GM21360 (cell line): ENCODE results near the gene GFRA1.

Experiments
- ATAC-seq: cut with Tn5 transposase; IDR thresholded peaks from one replicate; pipeline ENCODE4 v1.9.1; 2021; ENCODE audit warnings: mild to moderate bottlenecking, moderate library complexity; ENCODE audit not compliant: unreplicated experiment

GFRA1 gene

DNA sequence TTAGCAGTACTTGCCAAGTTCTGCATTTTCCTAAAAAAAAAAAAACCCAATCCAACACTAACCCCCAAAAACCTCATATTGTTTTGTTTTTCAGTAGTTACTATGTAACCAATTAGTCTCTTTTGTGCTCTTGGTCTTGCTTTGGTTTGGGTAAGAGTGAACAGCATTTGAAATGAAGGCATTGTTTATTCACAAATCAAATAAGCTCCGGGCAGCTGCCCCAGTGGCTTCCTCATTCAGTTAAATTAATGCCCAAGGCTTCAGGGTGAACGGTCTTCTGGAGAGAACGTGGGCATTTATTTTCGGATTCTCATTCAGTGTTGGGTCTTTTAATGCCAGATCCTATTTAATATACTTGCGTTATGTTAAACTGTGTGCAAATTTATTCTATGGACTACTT, 108.7 kb downstream of the GFRA1 start:
- no peak for ATAC-seq

- ATAC-seq, result no peak
Observed at GRCh38 chr10:116163333-116164131, 109.5 kb downstream of the GFRA1 start.

GRCh38 chr10:116162851-116163250, 110.2 kb downstream of the GFRA1 start:
- no peak for ATAC-seq

GRCh38 chr10:116160271-116160670, 112.7 kb downstream of the GFRA1 start:
- ATAC-seq, result no peak

DNA sequence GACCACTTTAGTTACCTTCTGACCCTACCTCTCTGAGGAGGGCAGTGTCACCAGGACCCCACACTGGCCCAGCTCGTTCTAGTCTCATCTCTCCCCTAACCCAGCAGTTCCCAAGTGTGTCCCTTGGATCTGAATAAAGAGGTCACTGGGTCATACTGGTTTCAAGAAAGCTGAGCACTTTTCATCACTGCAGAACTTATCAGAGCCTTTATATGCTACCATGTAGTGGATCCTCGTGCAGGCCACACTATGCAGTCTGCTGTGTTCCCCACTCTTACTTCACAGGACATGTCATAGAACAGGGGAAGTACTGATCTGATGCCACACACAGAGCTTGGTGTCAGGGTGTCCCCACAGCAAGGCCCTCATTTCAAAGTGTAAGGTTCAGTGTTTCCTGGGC, 113.8 kb downstream of the GFRA1 start:
- no peak for ATAC-seq

DNA sequence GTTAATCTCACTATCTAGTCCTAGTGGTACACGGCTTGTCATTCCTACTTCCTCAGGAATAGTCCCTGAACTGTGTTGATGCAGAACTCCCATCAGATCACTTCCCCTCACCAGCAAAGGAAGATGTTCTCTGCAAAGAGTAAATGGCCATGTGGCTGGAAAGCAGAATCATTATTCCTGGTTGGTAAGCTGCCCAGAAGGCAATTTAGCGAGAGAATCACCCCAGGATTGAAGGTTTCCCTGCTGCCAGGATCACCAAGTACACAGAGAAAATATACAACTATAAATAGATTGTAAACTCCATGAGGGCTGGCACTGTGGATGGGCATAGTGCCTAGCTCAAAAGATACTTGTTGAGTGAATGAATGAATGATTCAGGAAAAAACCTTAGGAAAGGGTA, 115.0 kb downstream of the GFRA1 start:
- ATAC-seq, result no peak

DNA sequence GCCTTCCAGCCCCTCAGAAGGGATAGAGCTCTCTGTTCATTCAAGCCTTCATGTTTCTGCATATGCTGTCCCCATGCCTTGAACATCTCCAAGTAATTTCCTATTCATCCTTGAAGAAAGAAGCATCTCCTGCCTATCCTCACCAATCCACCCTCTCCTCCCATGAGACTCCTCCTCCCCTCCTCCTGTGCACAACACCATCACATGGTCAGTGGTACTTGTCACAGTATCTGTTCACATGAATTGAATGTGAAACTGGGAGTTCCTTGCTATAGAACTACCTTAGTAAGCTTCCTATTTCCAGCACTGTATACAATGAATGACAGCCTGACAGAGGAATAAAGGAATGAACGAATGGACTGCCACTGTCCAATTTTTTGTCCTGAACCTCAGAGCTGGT, 115.5 kb downstream of the GFRA1 start:
- ATAC-seq, result no peak

DNA sequence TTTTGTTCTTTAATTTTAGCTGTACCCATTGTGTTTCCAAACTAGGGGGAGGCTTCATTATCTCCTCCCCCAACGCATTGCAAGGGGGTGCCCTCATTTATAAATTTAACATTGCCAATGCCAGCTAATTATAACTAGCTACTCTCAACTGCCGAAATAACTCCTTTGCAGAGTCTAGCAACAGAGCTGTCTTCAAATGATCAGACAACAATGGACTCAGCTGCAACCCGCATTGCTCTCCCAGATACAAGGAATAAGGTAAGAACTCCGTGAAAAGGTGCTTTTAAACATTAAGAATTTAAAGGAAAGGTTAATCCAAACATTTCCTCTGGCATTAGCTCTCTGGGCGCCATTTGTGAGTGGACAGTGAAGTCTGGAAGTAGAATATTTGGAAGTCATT, 116.2 kb downstream of the GFRA1 start:
- no peak for ATAC-seq

DNA sequence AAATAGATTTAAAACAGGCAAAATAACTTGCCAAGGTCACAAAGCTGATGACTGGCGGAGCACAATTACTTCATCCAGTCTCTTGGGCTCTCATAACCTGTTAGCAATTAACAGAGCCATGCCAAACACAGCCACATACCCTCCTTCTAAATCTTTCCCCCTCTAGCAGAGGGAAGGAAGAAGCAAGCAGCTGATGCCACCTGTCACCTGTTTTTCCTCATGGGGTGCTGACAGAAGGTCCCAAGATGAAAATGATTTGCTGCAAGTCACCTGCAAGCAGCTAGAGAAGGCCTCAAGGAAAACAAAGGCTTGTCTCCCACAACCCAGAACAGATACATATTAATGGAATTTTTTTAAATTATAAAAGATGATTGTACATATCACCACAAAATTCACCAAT, 117.8 kb downstream of the GFRA1 start:
- no peak for ATAC-seq

- ATAC-seq, result no peak
Observed at GRCh38 chr10:116154651-116155050, 118.4 kb downstream of the GFRA1 start.

- no peak for ATAC-seq
Observed at GRCh38 chr10:116151076-116151475, 121.9 kb downstream of the GFRA1 start.

DNA sequence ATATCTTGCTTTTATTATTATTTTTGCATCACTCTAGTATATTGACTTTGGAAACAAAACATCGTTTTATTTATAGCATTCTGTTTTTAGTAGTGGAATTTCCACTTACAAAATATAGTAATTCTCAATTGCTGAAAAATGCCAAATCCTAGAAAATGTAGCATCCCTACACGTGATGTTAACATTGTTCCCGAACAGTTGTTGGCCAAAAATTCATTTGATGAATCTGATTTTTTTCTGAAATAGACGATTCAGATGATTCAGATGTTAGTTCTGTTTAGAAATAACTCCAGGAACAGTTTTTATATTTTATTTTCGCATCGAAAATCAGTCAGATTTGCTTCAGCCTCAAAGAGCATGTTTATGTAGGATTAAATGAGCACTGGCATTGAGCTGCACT, 122.4 kb downstream of the GFRA1 start:
- ATAC-seq, result no peak

GRCh38 chr10:116147147-116147905, 125.7 kb downstream of the GFRA1 start:
- ATAC-seq, result no peak

- no peak for ATAC-seq
Observed at GRCh38 chr10:116146372-116147140, 126.5 kb downstream of the GFRA1 start.

- no peak for ATAC-seq
Observed at GRCh38 chr10:116143673-116144222, 129.3 kb downstream of the GFRA1 start.

GRCh38 chr10:116141855-116142254, 131.2 kb downstream of the GFRA1 start:
- no peak for ATAC-seq

- ATAC-seq, result no peak
Observed at GRCh38 chr10:116141246-116141645, 131.8 kb downstream of the GFRA1 start.

DNA sequence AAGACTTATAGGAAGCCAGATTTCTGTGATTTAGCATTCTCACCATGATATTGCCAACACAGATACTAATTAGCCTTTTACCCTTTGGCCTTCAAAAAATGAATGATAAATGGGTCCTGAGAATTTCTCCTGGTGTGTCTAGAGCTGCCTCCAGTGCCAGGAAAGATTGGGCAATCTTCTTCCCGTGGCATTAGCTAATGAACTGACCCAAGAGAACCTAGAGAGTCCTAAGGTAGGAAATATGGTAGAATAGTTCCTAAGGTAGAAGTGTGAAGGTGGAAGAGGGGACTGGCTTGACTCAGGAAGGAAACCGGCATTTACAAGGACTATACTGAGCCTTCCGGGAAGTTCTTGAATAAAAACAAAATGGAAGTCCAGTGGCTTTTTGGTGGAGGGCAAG, 133.1 kb downstream of the GFRA1 start:
- ATAC-seq, result no peak

DNA sequence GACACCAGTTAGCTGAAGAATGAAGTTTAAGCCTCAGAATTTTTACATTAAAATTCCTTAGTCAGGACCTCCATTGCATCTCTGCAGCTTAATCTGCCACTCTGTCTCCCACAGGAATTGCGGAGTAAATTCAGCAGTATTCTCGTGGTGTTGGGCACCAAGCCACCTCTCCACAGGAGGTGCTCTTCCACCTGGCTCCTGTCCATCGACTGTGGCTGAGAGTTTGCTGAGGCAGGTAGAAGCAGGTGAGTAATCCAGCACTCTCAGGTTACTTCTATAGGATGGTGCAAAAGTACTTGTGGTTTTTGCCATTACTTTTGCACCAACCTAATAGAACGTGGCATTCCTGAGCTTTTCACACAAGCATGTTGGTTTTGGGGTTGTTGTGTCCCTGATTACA, 134.1 kb downstream of the GFRA1 start:
- ATAC-seq, result no peak

GRCh38 chr10:116136261-116136660, 136.7 kb downstream of the GFRA1 start:
- ATAC-seq, result no peak

DNA sequence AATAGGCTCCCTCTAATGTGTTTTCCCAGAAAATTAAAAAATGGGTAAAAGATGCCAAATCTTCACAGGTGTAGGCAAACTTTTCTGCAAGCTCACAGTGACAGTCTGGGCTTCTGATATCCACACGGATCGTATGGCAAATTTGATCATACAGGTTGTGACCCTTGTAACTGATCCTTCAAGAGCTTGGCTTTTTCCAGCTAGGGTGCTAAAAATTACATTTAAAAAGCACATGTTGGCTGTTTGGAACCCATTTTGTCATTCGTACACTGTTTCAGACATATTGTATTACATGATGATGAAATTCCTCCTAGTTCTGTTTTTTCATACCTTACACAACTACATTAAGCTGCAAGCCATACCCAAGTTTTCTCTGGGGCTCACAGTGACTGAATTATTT, 138.7 kb downstream of the GFRA1 start:
- ATAC-seq, result no peak
